T47D (cell line): ENCODE measurements around the gene TAF4.

ENCODE experiments used
- DNase-seq, 2 experiments: peaks; one replicate each; pipeline versions ENCODE4 v3.0.0 to v3.0.0-alpha.2; 2011 to 2012; ENCODE audit warnings: low read depth in 1 of 2, low spot score in 1 of 2
- JUND ChIP-seq: IDR thresholded peaks from 2 replicates; pipeline ENCODE4 v1.6.1; 2012; ENCODE audit warnings: low read depth
- in situ Hi-C: cut with HindIII; loops from 2 replicates; pipeline ENCODE4 v1.10.0; 2016; ENCODE audit warnings: low sequenced_read_pairs, low pct_unique_long_range_greater_than_20kb

TAF4 gene

DNA sequence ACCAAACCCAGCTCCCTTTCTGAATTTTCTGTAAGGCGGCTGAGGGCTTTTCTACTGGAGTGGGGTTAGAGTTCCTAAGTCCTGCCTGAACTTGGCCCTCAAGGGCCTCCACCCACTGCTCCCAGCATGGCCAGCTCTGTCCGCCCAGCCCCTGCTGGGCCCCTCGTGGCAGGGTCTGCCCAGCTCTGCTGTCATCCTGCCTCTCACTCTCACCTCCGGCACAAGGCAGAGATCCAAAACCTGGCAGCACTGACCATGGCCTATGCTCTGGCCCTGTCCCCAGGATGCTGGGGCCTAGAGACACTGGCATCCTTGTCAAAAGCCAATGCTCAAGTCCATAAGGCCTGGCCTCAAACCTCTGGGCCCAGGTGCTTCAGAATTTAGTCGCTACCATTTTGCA lies 61.1 kb downstream of the TAF4 start:
- TF ChIP-seq JUND: no peak

DNA sequence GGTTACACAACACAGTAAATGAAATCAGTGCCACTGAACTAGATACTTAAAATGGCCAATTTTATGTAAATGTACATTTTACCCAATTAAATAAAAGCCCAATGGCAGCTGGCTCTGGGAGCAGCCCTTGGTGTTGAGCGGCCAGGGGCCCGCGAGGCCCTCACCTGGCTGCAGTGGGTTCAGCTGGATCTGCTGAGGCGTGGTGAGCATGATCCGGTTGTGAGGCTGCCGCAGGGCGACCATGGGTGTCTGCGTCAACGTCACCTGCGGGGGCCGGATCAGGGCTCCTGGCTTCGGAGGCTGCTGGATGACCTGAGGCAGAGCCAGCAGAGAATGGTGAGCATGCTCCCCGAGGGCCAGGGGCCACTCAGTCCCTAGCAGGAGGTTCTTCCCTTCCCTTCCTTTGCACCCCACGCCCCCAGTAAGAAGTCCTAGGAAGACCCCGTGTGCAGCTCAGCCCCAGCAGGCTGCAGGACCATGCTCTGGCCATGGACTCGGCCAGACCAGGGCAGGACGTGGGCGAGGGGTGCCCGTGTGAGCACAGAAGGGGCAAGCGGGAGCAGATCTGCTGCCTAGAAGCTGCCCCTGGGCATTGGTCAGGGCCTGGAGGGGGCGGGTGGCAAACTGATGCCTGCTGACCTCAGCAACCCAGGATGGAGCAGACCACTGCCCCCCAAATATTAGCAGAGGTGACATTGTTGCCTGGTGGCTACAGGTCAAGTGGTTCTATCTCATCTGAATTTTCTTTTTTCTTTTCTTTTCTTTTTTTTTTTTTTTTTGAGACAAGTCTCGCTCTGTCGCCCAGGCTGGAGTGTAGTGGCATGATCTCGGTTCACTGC lies 61.9 kb downstream of the TAF4 start:
- no peak for TF ChIP-seq JUND
- no peak for DNase-seq
- in situ Hi-C loops: no loop called here

More for the DNA sequence above, 61.1 kb downstream of the TAF4 start:
- in situ Hi-C loops: no loop called here
- no peak for DNase-seq

DNA sequence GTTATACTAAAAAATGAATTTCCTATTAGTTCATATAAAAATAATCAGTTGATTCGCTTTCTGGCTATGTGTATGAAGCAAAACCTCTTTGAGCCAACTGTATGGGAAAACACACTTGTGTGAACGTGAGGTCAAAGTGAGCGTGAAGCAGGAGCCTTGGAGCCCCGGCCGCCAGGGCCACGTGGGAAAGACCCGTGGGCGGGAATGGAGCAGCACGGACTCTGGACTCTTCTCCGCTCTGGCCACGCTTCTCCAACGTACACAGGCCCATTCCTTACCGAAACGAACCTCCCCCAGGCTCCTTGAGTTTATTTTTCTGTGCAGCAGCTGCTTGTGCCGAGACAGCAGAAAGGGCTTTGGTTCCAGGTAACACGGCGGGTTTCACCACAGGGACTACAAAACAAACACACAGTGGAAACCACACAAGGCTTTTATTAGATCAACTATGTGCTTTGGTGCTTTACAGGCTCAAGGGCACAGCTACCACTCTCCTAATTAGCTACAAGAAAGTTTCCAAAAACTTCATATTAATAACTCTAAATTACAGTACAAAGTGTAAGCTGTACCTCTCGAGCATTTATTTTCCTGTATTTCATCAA lies 62.7 kb downstream of the TAF4 start:
- in situ Hi-C loops: no loop called here
- DNase-seq: no peak
- no peak for TF ChIP-seq JUND

DNA sequence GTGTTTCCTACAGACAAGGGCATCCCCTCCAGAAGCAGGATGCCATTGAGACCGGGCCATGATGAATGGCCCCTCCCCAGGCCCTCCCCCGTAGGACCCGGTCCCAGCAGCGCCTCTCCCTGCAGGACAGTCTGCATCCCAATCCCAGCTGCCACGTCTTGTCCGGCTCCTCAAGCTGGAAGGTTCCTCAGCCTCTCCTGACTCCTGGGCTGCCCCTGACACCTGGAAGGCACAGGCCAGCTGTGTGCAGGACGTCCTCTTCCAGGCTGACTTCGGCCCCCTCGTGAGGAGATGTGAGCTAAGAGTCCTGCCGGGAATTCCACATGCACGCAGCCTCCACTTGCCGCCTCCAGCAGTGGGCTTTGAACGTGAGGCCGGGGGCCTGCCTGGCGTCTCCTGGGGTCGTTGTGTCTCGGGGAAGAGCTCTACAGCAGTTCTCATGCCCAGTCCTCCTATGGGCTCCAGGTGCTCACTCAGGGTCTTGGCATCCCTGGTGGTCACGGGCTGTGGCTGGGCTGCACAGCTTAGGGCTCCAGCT lies 64.4 kb downstream of the TAF4 start:
- no peak for TF ChIP-seq JUND
- no peak for DNase-seq
- in situ Hi-C loops: no loop called here

DNA sequence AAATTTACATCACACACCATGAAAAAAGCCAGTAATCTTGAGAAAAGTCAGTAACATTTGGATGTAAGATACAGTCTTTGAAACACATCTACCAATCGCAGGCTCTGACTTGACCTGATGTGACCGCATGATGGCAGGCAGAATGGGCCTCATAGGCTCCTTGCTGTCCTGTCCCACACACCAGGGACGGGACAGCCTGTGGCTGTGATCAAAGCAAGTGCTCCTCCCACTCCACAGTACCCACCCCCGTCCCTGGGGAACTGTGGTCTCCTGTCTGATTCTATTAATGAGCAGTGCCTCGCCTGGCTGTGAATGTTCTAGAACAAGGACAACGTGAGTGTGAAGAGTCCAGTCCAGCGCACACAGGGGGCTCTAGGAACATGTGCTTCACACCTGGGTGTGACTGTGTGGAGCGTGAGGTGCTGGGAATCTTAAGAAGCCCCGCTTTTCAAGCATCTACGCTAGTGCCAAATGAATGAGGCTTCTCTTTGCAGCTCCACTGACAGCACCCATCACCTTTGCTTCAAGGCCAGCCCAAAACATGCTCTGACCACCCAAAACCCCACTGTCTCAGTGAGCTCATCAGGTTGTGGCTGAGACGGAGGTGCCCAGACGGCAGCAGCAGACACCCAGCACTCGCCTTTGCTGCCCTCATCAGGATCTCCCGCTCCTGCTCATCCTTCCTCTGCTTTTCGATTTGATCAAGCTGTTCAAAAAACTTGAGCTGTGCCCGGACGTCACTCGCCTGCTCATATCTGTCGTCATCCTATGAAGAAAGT lies 67.1 kb downstream of the TAF4 start:
- in situ Hi-C loops: no loop called here
- no peak for DNase-seq
- no peak for TF ChIP-seq JUND

DNA sequence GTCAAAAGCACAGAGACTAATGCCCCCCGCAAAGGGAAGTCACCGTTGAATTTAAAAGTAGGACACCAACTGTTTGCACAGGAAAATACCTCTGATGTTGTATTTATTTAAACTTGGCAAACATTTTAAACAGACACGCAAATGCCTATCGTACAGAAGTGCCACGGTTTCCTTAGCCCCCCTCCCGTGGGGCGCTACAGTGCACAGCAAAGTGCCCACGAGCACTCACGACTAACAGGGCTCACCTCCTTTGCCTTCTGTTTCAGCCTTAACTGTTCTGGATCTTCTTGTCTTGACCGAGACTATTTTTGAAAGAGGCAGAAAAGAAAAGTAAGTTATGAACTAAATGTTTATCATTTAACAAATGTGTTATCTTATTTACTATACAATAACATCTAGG lies 67.8 kb downstream of the TAF4 start:
- in situ Hi-C loops: no loop called here
- no peak for TF ChIP-seq JUND
- DNase-seq: no peak

DNA sequence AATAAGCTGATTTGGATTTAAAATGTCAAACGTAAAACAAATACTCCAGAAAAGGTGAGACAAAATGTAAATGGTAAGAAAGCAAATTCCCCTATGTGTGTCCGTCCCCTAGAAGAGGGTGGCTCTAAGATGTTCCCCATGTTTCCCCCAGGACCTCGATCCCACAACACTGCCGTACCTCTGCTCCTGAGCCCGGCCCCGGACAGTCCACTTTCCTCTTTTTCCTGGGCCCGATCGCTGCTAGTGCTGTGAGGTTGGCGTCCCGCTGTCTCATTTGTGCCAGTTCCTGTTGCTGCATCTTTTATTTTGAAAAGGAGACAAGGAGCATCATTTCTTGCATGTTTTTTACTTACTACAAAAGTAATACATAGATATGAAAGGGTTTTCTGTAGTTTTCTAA lies 68.3 kb downstream of the TAF4 start:
- TF ChIP-seq JUND: no peak
- no peak for DNase-seq
- in situ Hi-C loops: no loop called here

DNA sequence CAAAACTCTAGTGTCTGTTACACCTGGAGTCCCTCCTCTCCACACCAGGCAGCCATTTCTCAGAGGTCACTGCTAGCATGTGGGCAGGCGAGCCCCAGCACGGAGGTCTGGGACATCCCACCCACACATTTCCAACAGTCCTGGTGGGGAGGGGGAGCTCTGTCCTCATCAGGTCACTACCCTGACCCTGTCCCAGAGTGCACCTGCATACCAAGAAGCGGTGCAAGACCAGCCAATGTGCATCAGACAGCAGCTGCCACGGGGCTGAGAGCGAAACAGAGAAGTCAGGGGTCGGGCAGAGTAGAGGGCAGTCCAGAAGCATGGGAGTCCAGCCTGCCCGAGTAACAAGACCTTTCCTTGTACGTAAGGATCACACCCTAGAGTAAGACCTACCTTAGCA lies 71.1 kb downstream of the TAF4 start:
- in situ Hi-C loops: no loop called here
- no peak for DNase-seq
- TF ChIP-seq JUND: no peak

DNA sequence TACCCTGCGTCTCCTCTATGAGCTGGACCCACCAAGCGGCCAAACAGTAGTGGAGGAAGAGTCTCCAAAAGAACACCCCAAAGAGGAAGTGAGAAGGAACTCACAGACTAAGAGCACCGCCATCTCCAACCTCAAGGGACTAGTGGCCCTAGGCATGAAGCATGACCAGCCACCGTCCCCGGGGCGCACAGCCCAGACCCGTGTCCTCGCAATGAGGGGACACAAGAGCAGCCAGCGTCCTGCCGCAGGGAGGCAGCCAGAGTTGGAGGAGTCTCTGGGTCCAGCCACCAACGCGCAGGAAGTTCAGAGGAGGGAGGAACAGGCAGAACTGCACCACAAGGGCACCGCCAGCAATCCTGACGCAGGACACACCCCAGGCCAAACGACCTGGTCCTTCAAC lies 72.6 kb downstream of the TAF4 start:
- TF ChIP-seq JUND: no peak
- in situ Hi-C loops: no loop called here
- no peak for DNase-seq

DNA sequence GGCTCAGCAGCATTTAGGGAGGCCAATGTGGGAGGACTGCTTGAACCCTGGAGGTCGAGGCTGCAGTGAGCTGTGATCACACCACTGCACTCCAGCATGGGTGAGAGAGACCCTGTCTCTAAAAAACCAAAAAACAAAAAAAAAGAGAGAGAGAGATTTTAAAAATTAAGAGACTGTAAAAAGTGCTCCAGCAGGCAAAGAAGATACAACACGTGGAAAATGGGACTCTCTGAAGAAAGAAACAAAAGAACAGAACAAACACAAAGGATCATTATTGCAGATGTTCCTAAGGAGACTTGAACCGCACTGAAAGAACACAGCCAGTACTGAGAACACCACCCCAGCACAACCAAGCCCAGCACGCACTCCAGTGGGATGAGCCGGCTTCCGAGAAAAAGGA lies 74.2 kb downstream of the TAF4 start:
- no peak for DNase-seq
- in situ Hi-C loops: no loop called here

DNA sequence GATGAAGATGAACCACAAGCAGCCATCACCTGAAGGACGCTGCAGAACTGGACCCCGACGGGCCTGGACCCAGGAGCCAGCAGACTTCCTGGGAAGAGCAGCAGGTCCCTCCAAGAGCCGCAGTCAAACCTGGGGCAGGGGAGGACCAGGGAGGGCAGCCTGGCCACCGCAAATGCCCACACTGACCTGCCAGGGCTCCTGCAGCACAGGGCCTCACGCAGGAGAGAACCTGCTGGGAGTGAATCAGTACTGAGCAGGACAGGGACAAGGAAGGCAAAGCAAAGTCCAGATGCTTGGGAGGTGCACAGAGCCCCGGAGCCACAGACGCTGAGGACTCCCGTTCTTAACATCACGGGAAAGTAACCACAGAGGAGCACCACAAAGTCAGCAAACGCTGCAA lies 75.2 kb downstream of the TAF4 start:
- no peak for TF ChIP-seq JUND
- no peak for DNase-seq
- in situ Hi-C loops: no loop called here

More for the DNA sequence above, 74.2 kb downstream of the TAF4 start:
- no peak for TF ChIP-seq JUND

DNA sequence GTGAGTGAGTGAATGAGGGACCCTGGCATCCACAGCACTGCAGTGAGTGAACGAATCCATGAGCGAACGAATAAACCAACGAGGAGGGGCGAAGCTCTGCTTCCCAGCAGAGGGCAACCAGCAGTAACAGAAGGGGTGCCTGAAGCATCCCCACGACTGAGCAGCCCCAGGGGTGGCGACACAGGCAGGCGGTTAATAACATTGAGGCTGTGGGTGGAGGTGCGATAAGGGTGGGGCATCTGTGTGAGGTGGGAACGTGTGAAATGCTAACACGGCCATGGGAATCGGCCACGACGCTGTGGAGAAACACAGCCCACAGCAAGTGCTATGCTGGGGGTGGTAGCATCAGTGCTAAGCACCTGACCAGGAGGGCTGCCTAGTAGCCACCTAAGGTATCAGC lies 75.9 kb downstream of the TAF4 start:
- TF ChIP-seq JUND: no peak
- DNase-seq: no peak
- in situ Hi-C loops: no loop called here

DNA sequence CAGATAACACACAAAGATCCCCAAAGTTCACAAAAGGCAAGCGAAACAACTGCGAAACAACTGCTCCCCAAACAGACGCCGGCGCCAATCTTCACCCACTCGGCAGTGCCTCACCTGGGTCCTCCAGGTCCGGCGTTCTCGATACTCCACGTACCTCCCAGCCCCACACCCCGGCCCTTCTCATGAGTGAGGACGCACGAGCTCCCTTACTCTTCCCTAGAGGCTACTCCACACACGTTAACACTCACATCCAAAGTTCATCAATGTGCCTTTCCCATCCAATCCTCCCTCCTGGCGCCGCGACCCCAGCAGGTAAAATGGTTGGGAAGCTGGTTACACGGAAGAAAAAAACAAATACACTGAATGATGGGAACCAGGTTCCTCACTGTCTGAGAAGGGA lies 77.0 kb downstream of the TAF4 start:
- no peak for DNase-seq
- TF ChIP-seq JUND: no peak
- in situ Hi-C loops: no loop called here
